Measurements from ENCODE around the gene FUZ. TPM values are rescaled to one million over a fixed set of nuclear protein-coding genes. Genes with fewer than 3 reads are reported as not detected.

Gene FUZ
- total and polyA plus RNA-seq, 2 of the 8 experiments (the other 6 are each of a cell fraction or from before 2014, with no cell fraction given), result 28.4 to 33.9 TPM

- TF ChIP-seq SAP30 (IDR thresholded peaks at IDR 0.05; ENCODE audit: insufficient read depth, insufficient replicate concordance, low read length) (no peak), SIRT6 (IDR thresholded peaks at IDR 0.05; ENCODE audit: low read length) (no peak)
Observed at GRCh38 chr19:49836176-49837008, 23.3 kb upstream of the FUZ start (continued).

Measured in H1 (cell line).